HepG2 (cell line): ENCODE measurements around the gene SLC2A4. TPM values are rescaled to one million over a fixed set of nuclear protein-coding genes. Genes with fewer than 3 reads are reported as not detected.

Source experiments
- BCL6 ChIP-seq: IDR thresholded peaks from 2 replicates; pipeline ENCODE4 v1.6.1; 2016; ENCODE audit warnings: missing genetic modification reagents, missing compliant biosample characterization
- BRD4 ChIP-seq: sonication (generic); formaldehyde crosslinking; IDR thresholded peaks from 2 replicates; pipeline ENCODE4 v1.4.0; 2020; ENCODE audit warnings: missing genetic modification reagents
- CENPX ChIP-seq: sonication (generic); formaldehyde crosslinking; IDR thresholded peaks from 2 replicates; pipeline ENCODE4 v1.9.0; 2021; ENCODE audit warnings: mild to moderate bottlenecking, missing genetic modification reagents, moderate library complexity
- FUBP1 ChIP-seq: sonication (generic); formaldehyde crosslinking; IDR thresholded peaks from 2 replicates; pipeline ENCODE4 v1.5.1; 2020; ENCODE audit warnings: missing genetic modification reagents, mild to moderate bottlenecking, borderline replicate concordance
- KDM6A ChIP-seq: IDR thresholded peaks from 2 replicates; pipeline ENCODE4 v1.6.1; 2016; ENCODE audit warnings: low read depth
- KLF15 ChIP-seq: sonication (generic); formaldehyde crosslinking; IDR thresholded peaks from 2 replicates; pipeline ENCODE4 v1.8.1; 2023; ENCODE audit warnings: borderline replicate concordance, mild to moderate bottlenecking, inconsistent platforms, missing genetic modification reagents, mixed read lengths
- LCORL ChIP-seq, 2 experiments: fragments of 450-650 bp in 1 of 2; sonication (generic) in 1 of 2; formaldehyde crosslinking in 1 of 2; IDR thresholded peaks; 2 replicates each; pipeline versions ENCODE4 v1.5.0 to v1.6.1; 2017 to 2020; ENCODE audit warnings: antibody characterized with exemption in 1 of 2, missing genetic modification reagents in 1 of 2
- MBD4 ChIP-seq: IDR thresholded peaks from 2 replicates; pipeline ENCODE4 v1.6.1; 2012; ENCODE audit warnings: low read length, inconsistent platforms, borderline replicate concordance
- MTA3 ChIP-seq: sonication (generic); formaldehyde crosslinking; IDR thresholded peaks from 2 replicates; pipeline ENCODE4 v1.4.0; 2020; ENCODE audit warnings: missing genetic modification reagents
- RBAK ChIP-seq: sonication (generic); formaldehyde crosslinking; IDR thresholded peaks from 2 replicates; pipeline ENCODE4 v1.5.1; 2020; ENCODE audit warnings: mild to moderate bottlenecking, missing genetic modification reagents
- RBM39 ChIP-seq: fragments of 200-400 bp; formaldehyde crosslinking; IDR thresholded peaks from one replicate; pipeline ENCODE4 v1.6.1; 2018; ENCODE audit warnings: antibody characterized with exemption, mild to moderate bottlenecking, low read depth, low read length; ENCODE audit not compliant: poor library complexity, severe bottlenecking
- SPEN ChIP-seq: sonication (generic); formaldehyde crosslinking; IDR thresholded peaks from 2 replicates; pipeline ENCODE4 v1.5.1; 2020; ENCODE audit warnings: low read depth, mild to moderate bottlenecking, missing genetic modification reagents
- SRY ChIP-seq: sonication (generic); formaldehyde crosslinking; IDR thresholded peaks from 2 replicates; pipeline ENCODE4 v1.8.0; 2022; ENCODE audit warnings: mild to moderate bottlenecking, missing genetic modification reagents
- ZBTB38 ChIP-seq: sonication (generic); formaldehyde crosslinking; IDR thresholded peaks from 2 replicates; pipeline ENCODE4 v1.5.1; 2020; ENCODE audit warnings: mild to moderate bottlenecking, missing genetic modification reagents
- ZNF225 ChIP-seq: sonication (generic); formaldehyde crosslinking; IDR thresholded peaks from 2 replicates; pipeline ENCODE4 v1.4.0; 2020; ENCODE audit warnings: mild to moderate bottlenecking, missing genetic modification reagents
- ZNF335 ChIP-seq: sonication (generic); formaldehyde crosslinking; IDR thresholded peaks from 2 replicates; pipeline ENCODE4 v1.4.0; 2020; ENCODE audit warnings: missing genetic modification reagents
- ZNF619 ChIP-seq: sonication (generic); formaldehyde crosslinking; IDR thresholded peaks from 2 replicates; pipeline ENCODE4 v1.4.0; 2020; ENCODE audit warnings: mild to moderate bottlenecking, missing genetic modification reagents
- ZNF83 ChIP-seq: sonication (generic); formaldehyde crosslinking; IDR thresholded peaks from 2 replicates; pipeline ENCODE4 v1.4.0; 2020; ENCODE audit warnings: missing genetic modification reagents, mild to moderate bottlenecking, borderline replicate concordance
- polyA plus RNA-seq, 8 experiments: library from polyadenylated mRNA; depleted of rRNA in 3 of 8; stranded (reverse) in 7 of 8; unstranded in 1 of 8; fragments of >200 nt; fragmentation: Illumina TruSeq in 4 of 8; extraction: Trizol in 4 of 8; gene quantifications; 2 replicates each; pipeline versions ENCODE4 v1.2.1 to v1.2.3, GENCODE V29; 2011 to 2016; ENCODE audit warnings: low read depth in 4 of 8, missing spikeins in 1 of 8, mixed read lengths in 1 of 8; ENCODE audit not compliant: insufficient read depth in 1 of 8
- total RNA-seq, 5 experiments: library from RNA; depleted of rRNA; stranded (reverse); fragments of >200 nt; fragmentation: Illumina TruSeq; extraction: Trizol; gene quantifications; 2 replicates each; pipeline ENCODE4 v1.2.3, GENCODE V29; 2016; ENCODE audit warnings: low read depth in 1 of 5
- TF ChIP-seq, protein P1 (sequence below): conservative IDR thresholded peaks from 2 replicates; pipeline ENCODE4 v1.6.1; 2018; ENCODE audit warnings: missing genetic modification reagents
- TF ChIP-seq, protein P2 (sequence below): sonication (generic); formaldehyde crosslinking; IDR thresholded peaks from 2 replicates; pipeline ENCODE4 v1.9.0; 2021; ENCODE audit warnings: missing genetic modification reagents, borderline replicate concordance
- TF ChIP-seq, protein P3 (sequence below): IDR thresholded peaks from 2 replicates; pipeline ENCODE4 v1.6.1; 2012; ENCODE audit warnings: low read depth, low read length, improper control_type of control experiment
- TF ChIP-seq, protein P4 (sequence below): IDR thresholded peaks from 2 replicates; pipeline ENCODE4 v1.6.1; 2016; ENCODE audit warnings: control low read depth

SLC2A4 gene
- total and polyA plus RNA-seq, 2 of the 13 experiments (the other 11 are each of a cell fraction or from before 2014, with no cell fraction given) = 4.9 to 5.8 TPM

GRCh38 chr17:7280519-7281073 is 922 bp upstream of the SLC2A4 start (continued):
- TF ChIP-seq, protein P1, sequence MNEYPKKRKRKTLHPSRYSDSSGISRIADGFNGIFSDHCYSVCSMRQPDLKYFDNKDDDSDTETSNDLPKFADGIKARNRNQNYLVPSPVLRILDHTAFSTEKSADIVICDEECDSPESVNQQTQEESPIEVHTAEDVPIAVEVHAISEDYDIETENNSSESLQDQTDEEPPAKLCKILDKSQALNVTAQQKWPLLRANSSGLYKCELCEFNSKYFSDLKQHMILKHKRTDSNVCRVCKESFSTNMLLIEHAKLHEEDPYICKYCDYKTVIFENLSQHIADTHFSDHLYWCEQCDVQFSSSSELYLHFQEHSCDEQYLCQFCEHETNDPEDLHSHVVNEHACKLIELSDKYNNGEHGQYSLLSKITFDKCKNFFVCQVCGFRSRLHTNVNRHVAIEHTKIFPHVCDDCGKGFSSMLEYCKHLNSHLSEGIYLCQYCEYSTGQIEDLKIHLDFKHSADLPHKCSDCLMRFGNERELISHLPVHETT (CRISPR knock-in tag) = 0 out of 2 replicates have a peak, but pooled peaks have one; percentile 27
- TF ChIP-seq MBD4 (no peak), ZBTB38 (CRISPR knock-in tag) (peak; percentile 79), BCL6 (0 out of 2 replicates have a peak, but pooled peaks have one; percentile 7), CENPX (CRISPR knock-in tag) (no peak), ZNF225 (CRISPR knock-in tag) (no peak), ZNF335 (no peak), BRD4 (CRISPR knock-in tag) (no peak), SRY (CRISPR knock-in tag) (peak; percentile 69; the same call in 1 of the 2 replicates), RBM39 (peak; percentile 60), KDM6A (CRISPR knock-in tag) (no peak), KLF15 (CRISPR knock-in tag) (no peak), ZNF619 (CRISPR knock-in tag) (no peak; the same call in 1 of the 2 replicates), LCORL (IDR thresholded peaks at IDR 0.05) (no peak), LCORL (CRISPR knock-in tag; IDR thresholded peaks at IDR 0.05) (peak; percentile 79; the same call in 1 of the 2 replicates), SPEN (CRISPR knock-in tag) (no peak), RBAK (no peak), FUBP1 (CRISPR knock-in tag) (no peak), ZNF83 (CRISPR knock-in tag) (no peak), MTA3 (CRISPR knock-in tag) (no peak)
- TF ChIP-seq, protein P2, sequence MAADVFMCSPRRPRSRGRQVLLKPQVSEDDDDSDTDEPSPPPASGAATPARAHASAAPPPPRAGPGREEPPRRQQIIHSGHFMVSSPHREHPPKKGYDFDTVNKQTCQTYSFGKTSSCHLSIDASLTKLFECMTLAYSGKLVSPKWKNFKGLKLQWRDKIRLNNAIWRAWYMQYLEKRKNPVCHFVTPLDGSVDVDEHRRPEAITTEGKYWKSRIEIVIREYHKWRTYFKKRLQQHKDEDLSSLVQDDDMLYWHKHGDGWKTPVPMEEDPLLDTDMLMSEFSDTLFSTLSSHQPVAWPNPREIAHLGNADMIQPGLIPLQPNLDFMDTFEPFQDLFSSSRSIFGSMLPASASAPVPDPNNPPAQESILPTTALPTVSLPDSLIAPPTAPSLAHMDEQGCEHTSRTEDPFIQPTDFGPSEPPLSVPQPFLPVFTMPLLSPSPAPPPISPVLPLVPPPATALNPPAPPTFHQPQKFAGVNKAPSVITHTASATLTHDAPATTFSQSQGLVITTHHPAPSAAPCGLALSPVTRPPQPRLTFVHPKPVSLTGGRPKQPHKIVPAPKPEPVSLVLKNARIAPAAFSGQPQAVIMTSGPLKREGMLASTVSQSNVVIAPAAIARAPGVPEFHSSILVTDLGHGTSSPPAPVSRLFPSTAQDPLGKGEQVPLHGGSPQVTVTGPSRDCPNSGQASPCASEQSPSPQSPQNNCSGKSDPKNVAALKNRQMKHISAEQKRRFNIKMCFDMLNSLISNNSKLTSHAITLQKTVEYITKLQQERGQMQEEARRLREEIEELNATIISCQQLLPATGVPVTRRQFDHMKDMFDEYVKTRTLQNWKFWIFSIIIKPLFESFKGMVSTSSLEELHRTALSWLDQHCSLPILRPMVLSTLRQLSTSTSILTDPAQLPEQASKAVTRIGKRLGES (CRISPR knock-in tag) = no peak
- TF ChIP-seq, protein P3, sequence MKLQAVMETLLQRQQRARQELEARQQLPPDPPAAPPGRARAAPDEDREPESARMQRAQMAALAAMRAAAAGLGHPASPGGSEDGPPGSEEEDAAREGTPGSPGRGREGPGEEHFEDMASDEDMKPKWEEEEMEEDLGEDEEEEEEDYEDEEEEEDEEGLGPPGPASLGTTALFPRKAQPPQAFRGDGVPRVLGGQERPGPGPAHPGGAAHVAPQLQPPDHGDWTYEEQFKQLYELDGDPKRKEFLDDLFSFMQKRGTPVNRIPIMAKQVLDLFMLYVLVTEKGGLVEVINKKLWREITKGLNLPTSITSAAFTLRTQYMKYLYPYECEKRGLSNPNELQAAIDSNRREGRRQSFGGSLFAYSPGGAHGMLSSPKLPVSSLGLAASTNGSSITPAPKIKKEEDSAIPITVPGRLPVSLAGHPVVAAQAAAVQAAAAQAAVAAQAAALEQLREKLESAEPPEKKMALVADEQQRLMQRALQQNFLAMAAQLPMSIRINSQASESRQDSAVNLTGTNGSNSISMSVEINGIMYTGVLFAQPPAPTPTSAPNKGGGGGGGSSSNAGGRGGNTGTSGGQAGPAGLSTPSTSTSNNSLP = no peak
- TF ChIP-seq, protein P4, sequence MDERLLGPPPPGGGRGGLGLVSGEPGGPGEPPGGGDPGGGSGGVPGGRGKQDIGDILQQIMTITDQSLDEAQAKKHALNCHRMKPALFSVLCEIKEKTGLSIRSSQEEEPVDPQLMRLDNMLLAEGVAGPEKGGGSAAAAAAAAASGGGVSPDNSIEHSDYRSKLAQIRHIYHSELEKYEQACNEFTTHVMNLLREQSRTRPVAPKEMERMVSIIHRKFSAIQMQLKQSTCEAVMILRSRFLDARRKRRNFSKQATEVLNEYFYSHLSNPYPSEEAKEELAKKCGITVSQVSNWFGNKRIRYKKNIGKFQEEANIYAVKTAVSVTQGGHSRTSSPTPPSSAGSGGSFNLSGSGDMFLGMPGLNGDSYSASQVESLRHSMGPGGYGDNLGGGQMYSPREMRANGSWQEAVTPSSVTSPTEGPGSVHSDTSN (CRISPR knock-in tag) = no peak
